Left ventricle myocardium inferior (tissue), 1 donor: ENCODE measurements around the gene NCOR1. TPM values are rescaled to one million over a fixed set of nuclear protein-coding genes. Genes with fewer than 3 reads are reported as not detected.

ENCODE experiments used
- DNase-seq: peaks from one replicate; pipeline ENCODE4 v3.0.0-alpha.2; 2020
- H3K27ac ChIP-seq: fragments of 200-600 bp; replicated peaks from 2 replicates; pipeline ENCODE4 v1.8.0; 2021
- H3K27me3 ChIP-seq: fragments of 200-600 bp; 2 replicates; pipeline ENCODE4 v1.8.0; 2021; ENCODE audit warnings: low read depth
- H3K36me3 ChIP-seq: fragments of 200-600 bp; 2 replicates; pipeline ENCODE4 v1.8.0; 2021
- H3K4me1 ChIP-seq: fragments of 200-600 bp; 2 replicates; pipeline ENCODE4 v1.8.0; 2021
- H3K4me3 ChIP-seq: fragments of 200-600 bp; 2 replicates; pipeline ENCODE4 v1.8.0; 2021; ENCODE audit warnings: mild to moderate bottlenecking, moderate library complexity
- H3K9me3 ChIP-seq: fragments of 200-600 bp; replicated peaks from 2 replicates; pipeline ENCODE4 v1.8.0; 2021
- CTCF ChIP-seq: fragments of 200-600 bp; IDR thresholded peaks from 2 replicates; pipeline ENCODE4 v1.8.0; 2021; ENCODE audit warnings: antibody characterized with exemption, mild to moderate bottlenecking, borderline replicate concordance
- intact Hi-C: fragments of 100-400 bp; cut with micrococcal nuclease; formaldehyde crosslinking; loops from one replicate; pipeline ENCODE4 v1.11.0; 2022
- total RNA-seq: library from RNA; stranded (reverse); fragmentation: NEBNext Ultra II Directional; extraction: Animal tissue kit (Norgen Biotek cat#: 25700); gene quantifications from one replicate; pipeline ENCODE4 v1.2.1, GENCODE V29; 2021
- donor health status: DM: no; HTN: yes; CAD: no; lungs with severe emphysema.

The NCOR1 gene
- total RNA-seq, 1 donor from 2014 or later = 60.1 TPM

GRCh38 chr17:15981646-15982580, 233.4 kb downstream of the NCOR1 start:
- peaks cover 76% of the 10 kb centered on the region for H3K36me3 ChIP-seq
- TF ChIP-seq CTCF = no peak
- no peaks in the 10 kb centered on the region for H3K4me1 ChIP-seq
- no peaks in the 10 kb centered on the region for H3K27me3 ChIP-seq
- no peaks in the 10 kb centered on the region for H3K9me3 ChIP-seq
- intact Hi-C loops = no loop called here
- H3K27ac ChIP-seq = no peak overlapping the region
- DNase-seq = no peak
- H3K4me3 ChIP-seq = no peak overlapping the region

GRCh38 chr17:15981208-15981607, 234.1 kb downstream of the NCOR1 start:
- H3K36me3 ChIP-seq = peaks cover 76% of the 10 kb centered on the region
- no peak overlapping the region for H3K4me3 ChIP-seq
- H3K4me1 ChIP-seq = no peaks in the 10 kb centered on the region
- no peak for DNase-seq
- no peak overlapping the region for H3K27ac ChIP-seq
- no peak for TF ChIP-seq CTCF
- no peaks in the 10 kb centered on the region for H3K27me3 ChIP-seq
- intact Hi-C loops = no loop called here
- no peaks in the 10 kb centered on the region for H3K9me3 ChIP-seq

Other genes with a start within 250 kb of the NCOR1 start
- gene ZSWIM7, start 215.8 kb downstream of the NCOR1 start, total RNA-seq = 17.2 TPM
- 21.4 TPM for gene TTC19, start 215.7 kb downstream of the NCOR1 start, total RNA-seq
- 7.1 TPM for gene PIGL, start 1.7 kb upstream of the NCOR1 start, total RNA-seq
- gene CENPV, start 137.9 kb upstream of the NCOR1 start, total RNA-seq = 8.4 TPM
- gene UBB, start 165.6 kb upstream of the NCOR1 start, total RNA-seq = 1,605 TPM
- 6.7 TPM for gene TRPV2, start 200.0 kb upstream of the NCOR1 start, total RNA-seq